ENCODE measurements around the gene C9orf85. TPM values are rescaled to one million over a fixed set of nuclear protein-coding genes. Genes with fewer than 3 reads are reported as not detected.

C9orf85 gene
- polyA plus RNA-seq, 1 donor from 2014 or later = 20.3 TPM

GRCh38 chr9:71925834-71926233 is 14.4 kb downstream of the C9orf85 start:
- Histone ChIP-seq H4K20me1 (ENCODE audit: insufficient read depth) (no peaks in the 10 kb centered on the region), H3K4me2 (ENCODE audit: low read length) (no peak overlapping the region), H3K36me3 (ENCODE audit: insufficient read depth, low read length) (no peaks in the 10 kb centered on the region), H2AFZ (ENCODE audit: low read depth, low read length) (no peak overlapping the region), H3F3A (ENCODE audit: insufficient read depth, low read length, poor library complexity, severe bottlenecking) (no peaks in the 10 kb centered on the region), H3K27me3 (ENCODE audit: insufficient read depth, low read depth, low read length) (no peaks in the 10 kb centered on the region), H3K9me3 (ENCODE audit: low read length) (no peaks in the 10 kb centered on the region), H3K4me3 (ENCODE audit: low read length) (no peak overlapping the region), H3K9ac (ENCODE audit: low read length) (no peak overlapping the region), H3K9me2 (ENCODE audit: insufficient read depth, low read length) (no peaks in the 10 kb centered on the region), H3K27ac (ENCODE audit: low read length) (no peak overlapping the region), H3K79me2 (replicated peaks; ENCODE audit: insufficient read depth, low read length) (no peaks in the 10 kb centered on the region)
- TF ChIP-seq MXI1 (conservative IDR thresholded peaks at IDR 0.05; ENCODE audit: poor library complexity, severe bottlenecking) = no peak
- no peak for TF ChIP-seq RAD21 (conservative IDR thresholded peaks at IDR 0.05)
- TF ChIP-seq TAF1 (IDR thresholded peaks at IDR 0.05; ENCODE audit: low read depth) = no peak
- TF ChIP-seq, protein P1, sequence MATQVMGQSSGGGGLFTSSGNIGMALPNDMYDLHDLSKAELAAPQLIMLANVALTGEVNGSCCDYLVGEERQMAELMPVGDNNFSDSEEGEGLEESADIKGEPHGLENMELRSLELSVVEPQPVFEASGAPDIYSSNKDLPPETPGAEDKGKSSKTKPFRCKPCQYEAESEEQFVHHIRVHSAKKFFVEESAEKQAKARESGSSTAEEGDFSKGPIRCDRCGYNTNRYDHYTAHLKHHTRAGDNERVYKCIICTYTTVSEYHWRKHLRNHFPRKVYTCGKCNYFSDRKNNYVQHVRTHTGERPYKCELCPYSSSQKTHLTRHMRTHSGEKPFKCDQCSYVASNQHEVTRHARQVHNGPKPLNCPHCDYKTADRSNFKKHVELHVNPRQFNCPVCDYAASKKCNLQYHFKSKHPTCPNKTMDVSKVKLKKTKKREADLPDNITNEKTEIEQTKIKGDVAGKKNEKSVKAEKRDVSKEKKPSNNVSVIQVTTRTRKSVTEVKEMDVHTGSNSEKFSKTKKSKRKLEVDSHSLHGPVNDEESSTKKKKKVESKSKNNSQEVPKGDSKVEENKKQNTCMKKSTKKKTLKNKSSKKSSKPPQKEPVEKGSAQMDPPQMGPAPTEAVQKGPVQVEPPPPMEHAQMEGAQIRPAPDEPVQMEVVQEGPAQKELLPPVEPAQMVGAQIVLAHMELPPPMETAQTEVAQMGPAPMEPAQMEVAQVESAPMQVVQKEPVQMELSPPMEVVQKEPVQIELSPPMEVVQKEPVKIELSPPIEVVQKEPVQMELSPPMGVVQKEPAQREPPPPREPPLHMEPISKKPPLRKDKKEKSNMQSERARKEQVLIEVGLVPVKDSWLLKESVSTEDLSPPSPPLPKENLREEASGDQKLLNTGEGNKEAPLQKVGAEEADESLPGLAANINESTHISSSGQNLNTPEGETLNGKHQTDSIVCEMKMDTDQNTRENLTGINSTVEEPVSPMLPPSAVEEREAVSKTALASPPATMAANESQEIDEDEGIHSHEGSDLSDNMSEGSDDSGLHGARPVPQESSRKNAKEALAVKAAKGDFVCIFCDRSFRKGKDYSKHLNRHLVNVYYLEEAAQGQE (IDR thresholded peaks at IDR 0.05; ENCODE audit: borderline replicate concordance) = no peak
- TF ChIP-seq SMC3 (conservative IDR thresholded peaks at IDR 0.05; ENCODE audit: poor library complexity) = no peak
- no peak for TF ChIP-seq EP300 (conservative IDR thresholded peaks at IDR 0.05; ENCODE audit: poor library complexity, severe bottlenecking)
- no peak for TF ChIP-seq CTCF (IDR thresholded peaks at IDR 0.05; ENCODE audit: poor library complexity, severe bottlenecking)
- no peak for TF ChIP-seq POLR2AphosphoS5 (IDR thresholded peaks at IDR 0.05)
- no peak for TF ChIP-seq EZH2 (IDR thresholded peaks at IDR 0.05; ENCODE audit: borderline replicate concordance, insufficient read depth, low read length, poor library complexity, severe bottlenecking)

- Histone ChIP-seq H4K20me1 (ENCODE audit: insufficient read depth) (no peaks in the 10 kb centered on the region), H3K4me3 (ENCODE audit: low read length) (no peak overlapping the region), H3K27me3 (ENCODE audit: insufficient read depth, low read depth, low read length) (no peaks in the 10 kb centered on the region), H3F3A (ENCODE audit: insufficient read depth, low read length, poor library complexity, severe bottlenecking) (no peaks in the 10 kb centered on the region), H2AFZ (ENCODE audit: low read depth, low read length) (no peak overlapping the region), H3K4me2 (ENCODE audit: low read length) (no peak overlapping the region), H3K9me2 (ENCODE audit: insufficient read depth, low read length) (no peaks in the 10 kb centered on the region), H3K79me2 (replicated peaks; ENCODE audit: insufficient read depth, low read length) (no peaks in the 10 kb centered on the region), H3K36me3 (ENCODE audit: insufficient read depth, low read length) (no peaks in the 10 kb centered on the region), H3K9me3 (ENCODE audit: low read length) (no peaks in the 10 kb centered on the region), H3K9ac (ENCODE audit: low read length) (no peak overlapping the region), H3K27ac (ENCODE audit: low read length) (no peak overlapping the region)
- TF ChIP-seq EZH2 (IDR thresholded peaks at IDR 0.05; ENCODE audit: borderline replicate concordance, insufficient read depth, low read length, poor library complexity, severe bottlenecking) = no peak
- TF ChIP-seq POLR2AphosphoS5 (IDR thresholded peaks at IDR 0.05) = no peak
- TF ChIP-seq EP300 (conservative IDR thresholded peaks at IDR 0.05; ENCODE audit: poor library complexity, severe bottlenecking) = no peak
- no peak for TF ChIP-seq TAF1 (IDR thresholded peaks at IDR 0.05; ENCODE audit: low read depth)
- TF ChIP-seq SMC3 (conservative IDR thresholded peaks at IDR 0.05; ENCODE audit: poor library complexity) = no peak
- TF ChIP-seq, protein P1 (IDR thresholded peaks at IDR 0.05; ENCODE audit: borderline replicate concordance) = no peak
- no peak for TF ChIP-seq CTCF (IDR thresholded peaks at IDR 0.05; ENCODE audit: poor library complexity, severe bottlenecking)
- TF ChIP-seq RAD21 (conservative IDR thresholded peaks at IDR 0.05) = no peak
- TF ChIP-seq MXI1 (conservative IDR thresholded peaks at IDR 0.05; ENCODE audit: poor library complexity, severe bottlenecking) = no peak
These were observed 16.9 kb downstream of the C9orf85 start for GRCh38 chr9:71928376-71928775.

Measured in neural cell (in vitro differentiated cells).